GM18951 (cell line): ENCODE measurements around the gene MRRF.
"Not testable (repeated sequence)": the region's sequence is repeated elsewhere in the genome, so short reads cannot be mapped to it uniquely, and the experiment has no call there.

Experiments used
- POLR2A ChIP-seq: IDR thresholded peaks from 4 replicates; pipeline ENCODE4 v1.6.1; 2011; ENCODE audit warnings: mild to moderate bottlenecking; ENCODE audit not compliant: insufficient read length, insufficient read depth; ENCODE audit errors: extremely low read depth
- in situ Hi-C: fragments of 300-500 bp; cut with MboI; formaldehyde crosslinking; loops from one replicate; pipeline ENCODE4 v1.12.0; 2022; ENCODE audit warnings: low sequenced_read_pairs, mixed read lengths, inconsistent platforms; ENCODE audit not compliant: unreplicated experiment

Gene MRRF

DNA sequence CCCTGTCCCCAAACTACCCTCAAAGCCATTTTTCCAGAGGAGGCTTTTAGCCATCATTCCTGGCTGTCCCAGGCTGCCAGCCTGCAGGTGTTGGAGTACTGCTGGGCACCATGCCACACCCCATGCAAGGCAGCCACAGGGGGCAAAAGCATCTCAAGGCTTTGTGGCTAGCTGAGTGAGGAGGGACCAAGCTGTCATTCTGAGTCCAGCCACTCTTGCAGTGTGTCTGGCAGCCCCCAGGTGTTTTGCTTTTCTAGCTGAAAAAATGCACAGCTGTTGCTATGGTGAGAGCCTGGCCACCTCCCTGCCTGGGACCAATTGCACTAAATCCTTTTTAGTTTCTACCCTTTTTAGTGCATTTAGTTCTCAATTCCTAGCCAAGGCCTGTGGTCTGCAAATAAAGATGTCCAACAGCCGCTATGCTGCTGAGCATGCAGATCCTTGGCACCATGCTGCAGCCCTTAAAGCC is 55.8 kb downstream of the MRRF start:
- TF ChIP-seq POLR2A: no peak
- in situ Hi-C loops: no loop called here

DNA sequence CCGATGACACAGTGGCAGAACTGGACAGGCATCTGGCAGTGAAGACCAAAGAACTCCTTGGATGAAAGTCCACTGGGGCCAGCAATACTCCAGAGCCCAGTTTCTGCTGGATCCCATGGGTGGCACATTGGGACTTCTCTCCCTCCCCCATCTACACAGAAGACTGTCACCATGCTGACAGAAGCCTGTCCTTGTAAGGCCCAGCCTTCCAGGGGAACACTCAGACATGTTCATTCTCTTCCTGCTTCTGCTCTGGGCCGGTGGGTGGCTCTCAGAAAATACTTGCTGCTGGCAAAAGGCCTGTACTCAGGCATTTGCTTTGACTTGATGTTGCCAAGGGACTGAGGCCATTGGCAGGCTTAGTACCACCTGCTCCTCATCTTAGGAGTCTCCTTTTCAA is 57.9 kb downstream of the MRRF start:
- in situ Hi-C loops: no loop called here
- no peak for TF ChIP-seq POLR2A

DNA sequence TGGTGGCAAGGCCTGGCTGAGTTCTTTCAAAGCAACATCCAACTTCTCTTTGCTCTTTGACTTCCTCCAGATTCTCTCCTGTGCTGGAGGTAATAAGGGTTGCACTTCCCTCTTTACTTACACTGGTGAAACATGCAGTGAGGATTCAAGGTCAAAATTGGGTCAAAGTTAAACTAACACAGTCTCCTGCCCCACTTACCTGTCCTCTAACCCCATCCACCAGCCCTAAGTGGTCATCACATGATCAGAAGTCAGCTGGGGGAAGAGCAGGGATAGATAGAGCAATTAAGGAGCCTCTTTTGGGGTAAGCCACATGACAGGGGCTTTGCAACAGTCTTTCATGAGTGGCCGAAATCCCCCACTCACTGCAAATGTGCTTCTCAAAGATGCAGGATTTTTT is 60.0 kb downstream of the MRRF start:
- in situ Hi-C loops: not testable (repeated sequence)

DNA sequence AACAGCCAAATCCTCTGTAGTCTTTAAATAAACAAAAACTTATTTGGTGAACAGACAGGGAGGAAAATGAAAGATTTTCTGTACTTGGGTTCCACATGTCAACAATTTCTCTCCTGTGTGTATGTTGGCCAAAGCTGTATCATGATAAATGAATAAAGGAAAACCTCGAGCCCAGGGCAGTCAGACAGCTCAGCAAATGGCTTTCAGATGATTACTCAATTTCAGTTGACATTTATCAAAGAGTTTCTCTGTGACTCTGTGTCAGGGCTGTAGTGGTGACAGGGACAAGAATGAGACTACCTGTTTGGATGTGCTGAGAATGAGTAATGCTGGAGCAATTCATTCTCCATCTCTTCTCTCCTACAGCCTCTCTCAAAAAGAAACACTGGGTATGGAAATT is 60.4 kb downstream of the MRRF start:
- in situ Hi-C loops: no loop called here
- no peak for TF ChIP-seq POLR2A

DNA sequence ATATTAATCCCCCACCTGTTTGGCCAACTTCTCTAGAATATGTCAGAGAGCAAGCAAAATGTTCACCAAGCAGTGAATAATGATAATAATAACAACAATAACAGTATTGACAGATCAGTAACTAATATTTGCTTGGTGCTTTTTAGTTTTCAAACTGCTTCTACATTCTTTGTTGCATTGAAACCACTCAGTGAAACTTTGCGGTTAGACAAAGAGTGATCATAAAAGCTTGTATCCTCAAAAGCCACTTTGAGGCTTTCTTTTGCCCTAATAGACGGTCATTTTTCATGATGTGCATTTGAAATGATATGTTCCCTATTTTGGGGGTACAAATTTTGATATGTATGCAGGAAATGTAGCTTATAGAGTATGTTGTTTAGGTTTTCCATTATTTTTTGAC is 62.5 kb downstream of the MRRF start:
- TF ChIP-seq POLR2A: no peak
- in situ Hi-C loops: no loop called here

DNA sequence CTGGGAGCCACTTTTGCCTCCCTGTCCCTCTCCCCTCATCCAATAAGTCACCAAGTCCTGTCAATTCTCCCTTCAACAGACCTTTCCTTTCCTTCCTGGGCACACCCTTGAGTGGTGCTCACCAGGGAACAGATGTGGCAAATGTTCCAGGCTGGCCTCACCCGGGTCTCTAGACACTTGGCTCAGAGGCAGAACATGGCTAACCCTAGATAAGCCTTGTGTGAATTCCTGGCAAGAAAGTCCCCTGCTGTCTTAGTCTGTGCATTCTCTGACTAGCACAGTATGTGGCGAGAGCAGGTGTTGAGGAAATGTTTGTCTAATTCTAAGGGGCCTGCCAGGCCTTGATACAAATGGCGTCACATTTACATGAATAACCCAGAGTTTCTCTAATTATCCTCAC is 64.9 kb downstream of the MRRF start:
- TF ChIP-seq POLR2A: no peak
- in situ Hi-C loops: no loop called here

DNA sequence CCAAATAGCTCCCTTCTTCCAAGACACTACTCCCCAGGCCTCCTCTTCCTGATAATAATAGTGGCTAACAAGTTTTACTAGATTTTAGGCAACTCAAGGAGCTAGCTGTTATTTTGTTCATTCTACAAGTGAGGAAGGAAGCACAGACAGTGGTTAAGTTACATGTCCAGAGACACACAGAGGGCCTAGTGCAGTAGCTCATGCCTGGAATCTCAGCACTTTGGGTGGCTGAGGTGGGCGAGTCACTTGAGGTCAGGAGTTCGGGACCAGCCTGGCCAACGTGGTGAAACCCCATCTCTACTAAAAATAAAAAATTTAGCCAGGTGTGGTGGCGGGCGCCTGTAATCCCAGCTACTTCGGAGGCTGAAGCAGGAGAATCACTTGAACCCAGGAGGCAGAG is 65.8 kb downstream of the MRRF start:
- in situ Hi-C loops: not testable (repeated sequence)

DNA sequence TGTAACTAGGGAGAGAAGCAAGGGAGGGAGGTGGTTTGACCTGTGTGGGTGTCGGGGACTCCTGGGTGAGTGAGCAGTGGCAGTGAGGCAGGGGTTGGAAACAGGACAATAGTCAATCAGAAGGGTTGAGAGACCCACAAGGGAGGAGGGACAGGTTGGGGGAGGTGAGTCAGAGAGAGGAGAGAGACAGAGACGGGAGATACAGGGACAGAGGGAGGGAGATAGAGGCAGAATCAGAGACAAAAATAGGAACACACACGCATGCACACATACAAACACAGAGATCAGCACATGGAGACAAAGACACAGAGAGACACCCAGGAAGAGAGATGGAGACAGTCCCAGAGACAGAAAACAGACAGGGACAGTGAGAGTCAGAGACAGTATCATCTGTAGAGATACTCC is 66.8 kb downstream of the MRRF start:
- no peak for TF ChIP-seq POLR2A
- in situ Hi-C loops: no loop called here

DNA sequence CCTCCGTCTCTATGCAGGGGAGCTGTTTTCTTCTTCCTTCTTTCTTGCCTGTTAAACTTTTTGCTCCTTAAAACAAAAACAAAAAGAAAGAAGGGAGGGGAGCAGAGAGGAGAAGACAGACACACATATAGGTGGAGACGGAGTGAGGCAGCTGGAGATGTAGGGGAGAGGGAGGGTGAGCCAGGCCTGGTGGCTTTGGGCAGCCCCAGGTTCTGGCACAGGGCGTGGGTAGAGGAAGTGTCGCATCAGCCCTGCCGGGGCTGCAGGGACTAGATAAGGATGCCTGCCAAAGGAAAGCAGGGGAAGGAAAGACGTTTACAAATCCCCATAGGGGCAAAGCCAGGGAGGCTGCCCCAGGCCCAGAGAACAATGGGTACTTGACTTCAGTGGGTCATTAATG is 67.4 kb downstream of the MRRF start:
- in situ Hi-C loops: no loop called here
- no peak for TF ChIP-seq POLR2A

DNA sequence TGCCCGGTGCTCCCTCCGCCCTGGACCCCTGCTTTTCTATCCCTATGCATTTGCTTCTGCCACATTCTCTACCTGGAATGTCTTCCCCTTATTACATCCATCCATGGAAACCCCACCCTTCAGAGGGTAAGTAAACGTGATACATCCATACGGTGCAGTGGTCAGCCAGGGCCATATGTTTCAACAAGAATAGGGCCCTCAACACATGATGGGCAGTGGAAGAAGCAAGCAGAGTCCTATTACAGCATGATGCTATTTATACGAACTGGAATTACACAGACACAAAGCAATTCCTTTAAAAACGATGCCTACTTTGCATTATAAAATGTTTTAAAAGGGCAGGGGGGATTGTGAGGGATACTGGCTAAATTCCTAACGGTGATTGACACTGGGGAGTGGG is 68.0 kb downstream of the MRRF start:
- in situ Hi-C loops: no loop called here
- no peak for TF ChIP-seq POLR2A

DNA sequence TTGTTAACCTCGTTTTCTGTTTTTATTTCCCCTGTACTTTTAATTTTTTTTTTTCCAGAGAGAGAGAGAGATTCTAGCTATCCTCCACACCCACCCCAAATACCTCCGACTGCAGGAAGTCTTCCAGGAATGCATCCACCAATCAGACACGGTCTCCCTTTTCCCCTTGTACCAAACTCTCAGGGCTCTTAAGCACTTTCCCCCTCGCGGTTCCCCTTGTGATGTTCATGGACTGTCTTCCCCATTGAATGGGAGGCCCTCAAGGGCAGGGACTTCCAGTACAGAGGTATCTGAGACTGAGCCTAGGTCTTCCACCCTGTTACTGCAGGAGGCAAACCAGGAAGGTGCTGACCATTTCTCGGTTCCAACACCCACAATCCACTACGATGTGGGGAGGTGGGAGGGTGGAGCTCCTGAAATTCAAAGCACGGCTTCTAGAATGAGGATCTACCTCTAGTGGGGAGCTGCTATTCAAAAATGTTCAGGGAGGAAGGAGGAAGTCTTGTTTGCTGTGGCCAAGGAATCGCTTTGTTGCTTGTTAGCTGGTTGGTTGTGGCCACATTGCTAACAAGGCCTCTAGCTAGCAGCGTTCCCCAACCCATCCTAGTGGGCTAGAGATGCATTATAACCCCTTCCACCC is 68.6 kb downstream of the MRRF start:
- TF ChIP-seq POLR2A: no peak
- in situ Hi-C loops: no loop called here

DNA sequence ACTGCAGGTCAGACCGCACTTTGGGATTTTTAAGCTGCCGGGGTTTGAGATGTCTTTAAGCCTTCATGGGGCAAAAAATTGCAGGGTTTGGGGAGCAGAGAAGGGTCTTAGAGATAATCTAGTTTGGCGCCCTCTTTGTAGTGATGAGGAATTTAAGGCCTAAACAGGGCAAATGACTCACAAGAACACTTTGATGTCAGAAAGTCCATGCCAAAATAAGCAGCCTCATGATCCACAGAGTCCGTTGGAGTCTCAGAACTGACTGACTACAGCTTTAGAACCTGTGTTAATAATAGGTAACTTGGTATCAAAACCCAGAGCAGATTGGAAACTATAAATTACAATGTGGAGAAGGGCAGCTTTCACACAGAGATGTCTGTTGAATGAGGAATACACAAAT is 70.2 kb downstream of the MRRF start:
- in situ Hi-C loops: no loop called here
- no peak for TF ChIP-seq POLR2A

DNA sequence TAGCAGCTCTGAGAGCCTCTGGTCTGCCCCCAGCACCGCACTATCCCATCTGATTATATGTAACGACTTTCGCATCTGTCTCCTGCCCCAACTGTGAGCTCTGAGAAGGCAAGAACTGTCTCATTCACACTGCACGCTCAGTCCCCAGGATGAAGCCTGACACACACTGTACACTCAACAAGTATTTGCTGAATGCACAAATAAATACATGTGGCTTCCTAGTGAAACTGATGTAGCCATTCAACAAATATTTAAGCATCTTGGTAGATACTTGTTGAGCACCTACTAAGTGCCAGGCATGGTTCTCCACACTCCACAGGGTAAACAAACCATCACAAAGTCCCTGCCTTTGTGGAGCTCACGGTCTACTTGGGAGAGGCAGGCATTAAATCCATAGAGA is 71.5 kb downstream of the MRRF start:
- TF ChIP-seq POLR2A: no peak
- in situ Hi-C loops: no loop called here

DNA sequence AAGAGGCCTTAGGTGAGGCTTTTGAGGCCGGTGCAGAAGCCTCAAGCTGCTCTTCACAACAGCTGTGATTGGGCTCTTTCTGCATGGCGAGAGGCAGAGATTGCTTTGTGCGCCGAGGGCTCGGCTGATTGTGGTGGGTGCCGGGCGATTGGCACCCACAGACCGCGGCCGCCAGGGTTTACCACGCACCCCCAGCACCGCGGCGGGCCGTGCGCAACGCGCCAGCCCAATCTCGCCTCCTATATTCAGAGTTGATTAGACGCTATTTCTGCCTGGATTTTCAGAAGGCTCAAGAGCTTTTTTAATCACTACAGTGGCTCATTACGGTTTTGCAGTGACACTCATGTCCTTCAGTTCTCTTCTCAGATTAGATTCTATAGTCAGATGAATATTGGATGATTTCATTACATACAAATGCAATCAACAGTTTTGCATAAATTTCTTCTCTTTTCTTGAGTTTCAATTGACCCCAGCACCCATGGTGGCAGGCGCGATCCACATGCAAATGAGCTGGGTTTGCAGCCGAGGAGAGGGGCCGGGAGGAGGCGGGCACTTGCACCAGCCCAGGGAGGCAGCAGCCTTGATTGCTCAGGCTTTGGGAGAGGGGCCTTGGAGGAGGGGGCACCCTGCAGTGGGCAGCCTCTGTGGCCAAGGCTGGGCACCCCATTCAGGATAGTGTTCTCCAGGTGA is 72.3 kb downstream of the MRRF start:
- in situ Hi-C loops: no loop called here

DNA sequence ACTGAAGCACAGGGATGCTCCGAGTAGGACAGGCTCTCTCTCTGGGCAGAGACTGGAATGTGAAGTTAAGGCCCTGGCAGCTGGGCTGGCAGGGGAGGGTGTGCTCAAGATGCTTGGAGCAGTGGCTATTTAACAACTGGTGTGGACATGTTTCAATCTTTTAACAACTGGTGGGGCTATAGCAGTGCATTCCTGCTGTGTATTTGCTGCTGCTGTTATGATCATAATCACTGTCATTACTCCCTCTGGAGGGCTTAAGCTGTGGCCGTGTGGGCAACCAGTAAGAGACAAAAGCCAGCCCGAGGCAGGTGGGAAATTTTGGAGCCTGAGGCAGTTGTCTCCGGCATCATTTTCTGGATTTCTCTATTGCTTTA is 72.9 kb downstream of the MRRF start:
- no peak for TF ChIP-seq POLR2A
- in situ Hi-C loops: no loop called here

More for the DNA sequence above, 72.3 kb downstream of the MRRF start:
- no peak for TF ChIP-seq POLR2A
